PC-3 (cell line): ENCODE measurements around the gene BIK. TPM values are rescaled to one million over a fixed set of nuclear protein-coding genes. Genes with fewer than 3 reads are reported as not detected.

Experiments
- ATAC-seq: fragments of 200-7000 bp; cut with Tn5 transposase; 2 replicates; pipeline ENCODE4 v1.9.1; 2020; ENCODE audit warnings: mild to moderate bottlenecking, moderate library complexity
- BruUV-seq: library from RNA; stranded (reverse); fragments of 400-500 nt; replicated peaks from 2 replicates; lab custom pipeline; 2021; lab: Mats Ljungman, UMichigan
- CTCF ChIA-PET: fragments of 300-600 bp; sonication (Branson Sonifier 250); formaldehyde crosslinking; loops from one replicate; lab custom pipeline; 2022; ENCODE audit warnings: antibody characterized with exemption; lab: Charles Lee
- POLR2A ChIA-PET: fragments of 300-600 bp; sonication (Branson Sonifier 250); formaldehyde crosslinking; loops from one replicate; lab custom pipeline; 2022; ENCODE audit warnings: antibody characterized with exemption; ENCODE audit not compliant: unreplicated experiment; lab: Charles Lee
- DNase-seq: peaks from one replicate; pipeline ENCODE4 v3.0.0-alpha.2; 2015
- H2AFZ ChIP-seq: fragments of 300-600 bp; sonication (generic); 2 replicates; pipeline ENCODE4 v1.6.0; 2016; ENCODE audit warnings: antibody characterized with exemption, low read length
- H3F3A ChIP-seq: fragments of 300-600 bp; sonication (generic); one replicate; pipeline ENCODE4 v1.6.0; 2017; ENCODE audit warnings: antibody characterized with exemption, low read length, control low read depth, mild to moderate bottlenecking; ENCODE audit not compliant: unreplicated experiment
- H3K27ac ChIP-seq: fragments of 300-600 bp; sonication (generic); 2 replicates; pipeline ENCODE4 v1.5.1; 2016; ENCODE audit warnings: mild to moderate bottlenecking, low read length
- H3K27me3 ChIP-seq: fragments of 300-600 bp; sonication (generic); 2 replicates; pipeline ENCODE4 v1.6.1; 2016; ENCODE audit warnings: low read length, mixed read lengths
- H3K36me3 ChIP-seq: fragments of 300-600 bp; sonication (generic); 2 replicates; pipeline ENCODE4 v1.6.1; 2016; ENCODE audit warnings: low read depth, mixed run types, low read length, mixed read lengths
- H3K4me1 ChIP-seq: fragments of 300-600 bp; sonication (generic); 2 replicates; pipeline ENCODE4 v1.5.1; 2016; ENCODE audit warnings: low read length; ENCODE audit not compliant: insufficient read depth
- H3K4me2 ChIP-seq: fragments of 300-600 bp; sonication (generic); 2 replicates; pipeline ENCODE4 v1.6.0; 2016; ENCODE audit warnings: low read length
- H3K4me3 ChIP-seq: fragments of 300-600 bp; sonication (generic); 2 replicates; pipeline ENCODE4 v1.5.1; 2016; ENCODE audit warnings: mild to moderate bottlenecking, low read length, mixed read lengths
- H3K79me2 ChIP-seq: fragments of 300-600 bp; sonication (generic); 2 replicates; pipeline ENCODE4 v1.6.1; 2017; ENCODE audit warnings: low read length, mixed read lengths
- H3K9ac ChIP-seq: fragments of 300-600 bp; sonication (generic); 2 replicates; pipeline ENCODE4 v1.6.0; 2016; ENCODE audit warnings: mild to moderate bottlenecking, low read length
- H3K9me2 ChIP-seq: fragments of 300-600 bp; sonication (generic); replicated peaks from 2 replicates; pipeline ENCODE4 v1.6.1; 2016; ENCODE audit warnings: mixed run types, low read length, mixed read lengths
- H3K9me3 ChIP-seq: fragments of 300-600 bp; sonication (generic); 2 replicates; pipeline ENCODE4 v1.6.1; 2016; ENCODE audit warnings: low read length, mixed read lengths
- H4K20me1 ChIP-seq: fragments of 300-600 bp; sonication (generic); 2 replicates; pipeline ENCODE4 v1.6.1; 2016; ENCODE audit warnings: low read length, mixed read lengths
- CTCF ChIP-seq: fragments of 300-600 bp; sonication (generic); conservative IDR thresholded peaks from 2 replicates; pipeline ENCODE4 v1.5.1; 2017; ENCODE audit warnings: antibody characterized with exemption, low read depth, mild to moderate bottlenecking, low read length
- EZH2 ChIP-seq: fragments of 300-600 bp; sonication (generic); IDR thresholded peaks from one replicate; pipeline ENCODE4 v1.6.1; 2017; ENCODE audit warnings: antibody characterized with exemption, mild to moderate bottlenecking, low read length; ENCODE audit not compliant: unreplicated experiment
- EZH2phosphoT487 ChIP-seq: fragments of 300-600 bp; sonication (generic); IDR thresholded peaks from 2 replicates; pipeline ENCODE4 v1.6.1; 2018; ENCODE audit warnings: mild to moderate bottlenecking, antibody characterized with exemption, low read length, borderline replicate concordance
- intact Hi-C: fragments of 100-400 bp; cut with micrococcal nuclease; formaldehyde crosslinking; loops from 2 replicates; pipeline ENCODE4 v1.9.0; 2023
- total RNA-seq: library from RNA; depleted of rRNA; stranded (reverse); fragments of >200 nt; gene quantifications from 2 replicates; pipeline ENCODE4 v1.2.3, GENCODE V29; 2014

The BIK gene
- total RNA-seq, 1 experiment from 2014 or later: 24.6 TPM

GRCh38 chr22:43152357-43153071, 42.0 kb downstream of the BIK start:
- no peak for TF ChIP-seq EZH2
- TF ChIP-seq CTCF: no peak
- TF ChIP-seq EZH2phosphoT487: no peak
- H4K20me1 ChIP-seq: peaks cover 3% of the 10 kb centered on the region; the same call in 1 of the 2 replicates
- ChIA-PET CTCF (no interaction called here), POLR2A (no interaction called here)
- BruUV-seq: no TSS peak
- intact Hi-C loops: no loop called here
- H3K9me2 ChIP-seq: no peaks in the 10 kb centered on the region
- peak; percentile 88 for ATAC-seq
- no peaks in the 10 kb centered on the region for H3K36me3 ChIP-seq
- H3K4me3 ChIP-seq: peak overlapping the region; percentile 70
- peak overlapping the region; percentile 86 for H3K4me2 ChIP-seq
- no peaks in the 10 kb centered on the region for H3K27me3 ChIP-seq
- peaks cover 54% of the 10 kb centered on the region for H3K79me2 ChIP-seq
- H3K4me1 ChIP-seq: peaks cover 13% of the 10 kb centered on the region; the same call in 1 of the 2 replicates
- peak; percentile 68 for DNase-seq
- peak overlapping the region; percentile 73 for H3K27ac ChIP-seq
- H3K9ac ChIP-seq: peak overlapping the region; percentile 89
- no peaks in the 10 kb centered on the region for H3F3A ChIP-seq
- H2AFZ ChIP-seq: peak overlapping the region; percentile 49; the same call in 1 of the 2 replicates
- H3K9me3 ChIP-seq: no peaks in the 10 kb centered on the region

- ATAC-seq: no peak
- no peak for DNase-seq
- TF ChIP-seq EZH2 (no peak), EZH2phosphoT487 (no peak), CTCF (no peak)
- BruUV-seq: TSS peak; percentile 7
- POLR2A ChIA-PET: no interaction called here
- H3K4me2 ChIP-seq: peak overlapping the region; percentile 73
- H3F3A ChIP-seq: no peaks in the 10 kb centered on the region
- intact Hi-C loops: no loop called here
- H3K9me2 ChIP-seq: no peaks in the 10 kb centered on the region
- CTCF ChIA-PET: no interaction called here
- peaks cover 10% of the 10 kb centered on the region; the same call in 1 of the 2 replicates for H4K20me1 ChIP-seq
- H2AFZ ChIP-seq: no peak overlapping the region
- no peaks in the 10 kb centered on the region for H3K9me3 ChIP-seq
- no peak overlapping the region for H3K9ac ChIP-seq
- H3K4me3 ChIP-seq: peak overlapping the region; percentile 46; the same call in 1 of the 2 replicates
- H3K4me1 ChIP-seq: peaks cover 13% of the 10 kb centered on the region; the same call in 1 of the 2 replicates
- peaks cover 66% of the 10 kb centered on the region for H3K79me2 ChIP-seq
- no peak overlapping the region for H3K27ac ChIP-seq
- no peaks in the 10 kb centered on the region for H3K27me3 ChIP-seq
- no peaks in the 10 kb centered on the region for H3K36me3 ChIP-seq
These were observed 43.3 kb downstream of the BIK start for GRCh38 chr22:43153899-43154298.
